ENCODE data around the gene CFAP299.

The CFAP299 gene

GRCh38 chr4:80532674-80533333 lies 197.3 kb downstream of the CFAP299 start:
- DNase-seq = no peak

- no peak for DNase-seq
Measured at GRCh38 chr4:80535551-80535950, 200.0 kb downstream of the CFAP299 start.

GRCh38 chr4:80538276-80538926 lies 202.9 kb downstream of the CFAP299 start:
- DNase-seq = no peak

GRCh38 chr4:80539190-80539589 lies 203.7 kb downstream of the CFAP299 start:
- no peak for DNase-seq

GRCh38 chr4:80540349-80540748 lies 204.8 kb downstream of the CFAP299 start:
- DNase-seq = no peak

GRCh38 chr4:80540785-80541469 lies 205.4 kb downstream of the CFAP299 start:
- DNase-seq = no peak

GRCh38 chr4:80542747-80543146 lies 207.2 kb downstream of the CFAP299 start:
- no peak for DNase-seq

- no peak for DNase-seq
Measured at GRCh38 chr4:80560337-80560736, 224.8 kb downstream of the CFAP299 start.

GRCh38 chr4:80566203-80566872 lies 230.8 kb downstream of the CFAP299 start:
- DNase-seq = no peak

- no peak for DNase-seq
Measured at GRCh38 chr4:80568891-80569290, 233.4 kb downstream of the CFAP299 start.

- no peak for DNase-seq
Measured at GRCh38 chr4:80576796-80577195, 241.3 kb downstream of the CFAP299 start.

GRCh38 chr4:80578001-80578400 lies 242.5 kb downstream of the CFAP299 start:
- DNase-seq = no peak

GRCh38 chr4:80585542-80585941 lies 250.0 kb downstream of the CFAP299 start:
- no peak for DNase-seq

GRCh38 chr4:80586716-80587115 lies 251.2 kb downstream of the CFAP299 start:
- no peak for DNase-seq

GRCh38 chr4:80587871-80588385 lies 252.4 kb downstream of the CFAP299 start:
- no peak for DNase-seq

GRCh38 chr4:80592950-80593349 lies 257.4 kb downstream of the CFAP299 start:
- no peak for DNase-seq

GRCh38 chr4:80594701-80595100 lies 259.2 kb downstream of the CFAP299 start:
- no peak for DNase-seq

- DNase-seq = no peak
Measured at GRCh38 chr4:80608281-80608980, 272.9 kb downstream of the CFAP299 start.

- no peak for DNase-seq
Measured at GRCh38 chr4:80610199-80610598, 274.7 kb downstream of the CFAP299 start.

- DNase-seq = no peak
Measured at GRCh38 chr4:80610845-80611677, 275.5 kb downstream of the CFAP299 start.

- no peak for DNase-seq
Measured at GRCh38 chr4:80611678-80611979, 276.1 kb downstream of the CFAP299 start.

- DNase-seq = no peak
Measured at GRCh38 chr4:80613470-80613869, 277.9 kb downstream of the CFAP299 start.
